GM12878 (cell line): ENCODE data around the gene LEF1. TPM values are rescaled to one million over a fixed set of nuclear protein-coding genes. Genes with fewer than 3 reads are reported as not detected.
A peak's percentile ranks its signal among the peaks of the same experiment; 100 is the strongest.

ENCODE experiments used
- ATAC-seq: fragments of 200-7000 bp; cut with Tn5 transposase; 3 replicates; pipeline ENCODE4 v1.9.1; 2020; ENCODE audit warnings: mild to moderate bottlenecking, moderate library complexity
- BruUV-seq: library from RNA; stranded (reverse); fragments of 400-500 nt; replicated peaks from 2 replicates; lab custom pipeline; 2021; lab: Mats Ljungman, UMichigan
- CTCF ChIA-PET: fragments of 300-600 bp; sonication (Branson Sonifier 250); formaldehyde crosslinking; extraction: SDS; loops from one replicate; lab custom pipeline; 2021; ENCODE audit warnings: inconsistent platforms; lab: Yijun Ruan, JAX
- POLR2A ChIA-PET: fragments of 350-600 bp; formaldehyde crosslinking; extraction: SDS; loops from one replicate; lab custom pipeline; 2021; ENCODE audit warnings: inconsistent platforms; lab: Charles Lee
- RAD21 ChIA-PET: fragments of 300-600 bp; sonication (Branson Sonifier 250); formaldehyde crosslinking; loops from one replicate; lab custom pipeline; 2023; ENCODE audit warnings: antibody characterized with exemption; ENCODE audit not compliant: unreplicated experiment; lab: Charles Lee
- SMC1A ChIA-PET: fragments of 300-600 bp; sonication (Branson Sonifier 250); formaldehyde crosslinking; loops from one replicate; lab custom pipeline; 2023; ENCODE audit not compliant: unreplicated experiment, uncharacterized antibody; lab: Charles Lee
- DNase-seq: peaks from one replicate; pipeline ENCODE4 v3.0.0-alpha.2; 2011; ENCODE audit warnings: low read depth, low spot score
- FAIRE-seq: peaks from 3 replicates; lab custom pipeline; 2011; peaks lifted over from hg19 to GRCh38; lab: Jason Lieb, UNC
- H2AFZ ChIP-seq: 2 replicates; pipeline ENCODE4 v1.6.0; 2011; ENCODE audit warnings: low read depth, low read length, control low read depth; ENCODE audit not compliant: control insufficient read depth
- H3K27ac ChIP-seq: 2 replicates; pipeline ENCODE4 v1.5.1; 2011; ENCODE audit warnings: control low read depth; ENCODE audit not compliant: control insufficient read depth, insufficient read depth
- H3K27me3 ChIP-seq, 2 experiments: replicated peaks in 1 of 2; 2 replicates each; pipeline versions ENCODE4 v1.6.0 to v1.6.1; 2011; ENCODE audit warnings: low read length in 1 of 2; ENCODE audit not compliant: control insufficient read depth in 2 of 2, insufficient read depth in 2 of 2
- H3K36me3 ChIP-seq, 2 experiments: 2 replicates each; pipeline ENCODE4 v1.5.1; 2011; ENCODE audit warnings: low read length in 1 of 2; ENCODE audit not compliant: control insufficient read depth in 2 of 2, insufficient read depth in 2 of 2
- H3K4me1 ChIP-seq: 2 replicates; pipeline ENCODE4 v1.6.1; 2011; ENCODE audit warnings: mild to moderate bottlenecking, low read length, moderate library complexity, mixed read lengths; ENCODE audit not compliant: control insufficient read depth, insufficient read depth
- H3K4me2 ChIP-seq: 2 replicates; pipeline ENCODE4 v1.6.0; 2011; ENCODE audit warnings: control low read depth; ENCODE audit not compliant: control insufficient read depth, insufficient read depth
- H3K4me3 ChIP-seq: fragments of 200-600 bp; sonication (generic); 2 replicates; pipeline ENCODE4 v1.5.1; 2016
- H3K79me2 ChIP-seq: 2 replicates; pipeline ENCODE4 v1.6.0; 2011; ENCODE audit warnings: low read length; ENCODE audit not compliant: control insufficient read depth, insufficient read depth
- H3K9ac ChIP-seq: 2 replicates; pipeline ENCODE4 v1.8.0; 2011; ENCODE audit warnings: low read length, control low read depth, mixed read lengths; ENCODE audit not compliant: control insufficient read depth, insufficient read depth
- H3K9me3 ChIP-seq: replicated peaks from 3 replicates; pipeline ENCODE4 v1.5.1; 2011; ENCODE audit warnings: mild to moderate bottlenecking, low read length; ENCODE audit not compliant: control insufficient read depth, insufficient read depth
- H4K20me1 ChIP-seq: 2 replicates; pipeline ENCODE4 v1.6.0; 2011; ENCODE audit not compliant: control insufficient read depth, insufficient read depth
- CHD1 ChIP-seq: IDR thresholded peaks from 2 replicates; pipeline ENCODE4 v1.6.1; 2012; ENCODE audit warnings: low read depth, low read length, improper control_type of control experiment
- CTCF ChIP-seq, 3 experiments: IDR thresholded peaks in 2 of 3; conservative IDR thresholded peaks in 1 of 3; 2 replicates each; pipeline ENCODE4 v1.5.1; 2011; ENCODE audit warnings: low read depth in 3 of 3, low read length in 3 of 3, mild to moderate bottlenecking in 3 of 3, control low read depth in 2 of 3, moderate library complexity in 2 of 3, inconsistent platforms in 1 of 3, mixed read lengths in 1 of 3; ENCODE audit not compliant: control insufficient read depth in 2 of 3, insufficient read depth in 1 of 3; ENCODE audit errors: extremely low read depth in 1 of 3
- EGR1 ChIP-seq, 2 experiments: IDR thresholded peaks; 1 replicate in 1 of 2; 2 replicates in 1 of 2; pipeline ENCODE4 v1.6.1; 2011 to 2012; ENCODE audit warnings: low read depth in 2 of 2, low read length in 2 of 2, borderline replicate concordance in 1 of 2, mild to moderate bottlenecking in 1 of 2, moderate library complexity in 1 of 2
- FOXM1 ChIP-seq: IDR thresholded peaks from 2 replicates; pipeline ENCODE4 v1.6.1; 2012; ENCODE audit warnings: low read depth, mild to moderate bottlenecking, inconsistent platforms, low read length, moderate library complexity
- HCFC1 ChIP-seq: fragments of 150-350 bp; IDR thresholded peaks from 2 replicates; pipeline ENCODE4 v1.6.1; 2014; ENCODE audit warnings: low read length
- IKZF2 ChIP-seq, 2 experiments: fragments of 450-650 bp; IDR thresholded peaks; 2 replicates each; pipeline ENCODE4 v1.6.1; 2017; ENCODE audit warnings: mild to moderate bottlenecking in 2 of 2, moderate library complexity in 2 of 2
- MLLT1 ChIP-seq: fragments of 450-650 bp; IDR thresholded peaks from 2 replicates; pipeline ENCODE4 v1.6.1; 2016; ENCODE audit warnings: mild to moderate bottlenecking
- MXI1 ChIP-seq: fragments of 150-350 bp; IDR thresholded peaks from 2 replicates; pipeline ENCODE4 v1.6.1; 2011; ENCODE audit warnings: low read depth, mild to moderate bottlenecking, inconsistent platforms, low read length, improper control_type of control experiment
- PAX8 ChIP-seq: fragments of 450-650 bp; IDR thresholded peaks from 2 replicates; pipeline ENCODE4 v1.6.1; 2017; ENCODE audit warnings: mild to moderate bottlenecking, moderate library complexity
- PKNOX1 ChIP-seq: fragments of 450-650 bp; IDR thresholded peaks from 2 replicates; pipeline ENCODE4 v1.6.1; 2016; ENCODE audit warnings: mild to moderate bottlenecking
- SP1 ChIP-seq: IDR thresholded peaks from one replicate; pipeline ENCODE4 v1.6.1; 2011; ENCODE audit warnings: low read depth, low read length
- ZNF592 ChIP-seq: fragments of 450-650 bp; IDR thresholded peaks from 2 replicates; pipeline ENCODE4 v1.6.1; 2017; ENCODE audit warnings: mild to moderate bottlenecking, moderate library complexity
- ZSCAN29 ChIP-seq: fragments of 450-650 bp; IDR thresholded peaks from 2 replicates; pipeline ENCODE4 v1.6.1; 2017; ENCODE audit warnings: mild to moderate bottlenecking, moderate library complexity
- WGBS: methylation state at CpG from one replicate; pipeline ENCODE4 v1.1.6; 2016; ENCODE audit warnings: low lambda C conversion rate; ENCODE audit not compliant: insufficient replicate concordance, insufficient coverage; ENCODE audit errors: missing lambda C conversion rate; 5-methylcytosine and 5-hydroxymethylcytosine counted together
- in situ Hi-C: fragments of 300-500 bp; cut with MboI; formaldehyde crosslinking; loops from 9 replicates; pipeline ENCODE4 v1.14.3; 2018; ENCODE audit warnings: mixed read lengths
- intact Hi-C: fragments of 100-400 bp; cut with micrococcal nuclease; formaldehyde crosslinking; loops from one replicate; pipeline ENCODE4 v1.14.2; 2022; ENCODE audit not compliant: unreplicated experiment
- polyA plus RNA-seq, 11 experiments: library from polyadenylated mRNA; depleted of rRNA in 4 of 11; unstranded in 6 of 11; stranded (reverse) in 5 of 11; fragments of >200 nt; fragmentation: Nextera tagmentation in 4 of 11; fragmentation: Illumina TruSeq in 1 of 11; extraction: Ambion mirVana in 4 of 11; extraction: Trizol in 1 of 11; gene quantifications; 1 replicate in 1 of 11; 2 replicates in 10 of 11; pipeline versions ENCODE4 v1.2.1 to v1.2.3, GENCODE V29; 2011 to 2016; ENCODE audit warnings: inconsistent platforms in 2 of 11, missing spikeins in 2 of 11, low read depth in 1 of 11
- total RNA-seq, 4 experiments: library from RNA; depleted of rRNA in 3 of 4; stranded (reverse); fragments of >200 nt in 3 of 4; fragmentation: Illumina TruSeq in 1 of 4; extraction: Trizol in 1 of 4; gene quantifications; 2 replicates each; pipeline versions ENCODE4 v1.2.1 to v1.2.3, GENCODE V29; 2013 to 2021

LEF1 gene
- total and polyA plus RNA-seq, 10 of the 15 experiments (the other 5 are each of a cell fraction or from before 2014, with no cell fraction given), result 10.2 to 38.1 (median 19.5) TPM

- no peaks in the 10 kb centered on the region for H3K79me2 ChIP-seq
- peak overlapping the region; percentile 19; the same call in 1 of the 2 replicates for H2AFZ ChIP-seq
- SMC1A ChIA-PET, result interaction anchor here (1.1 kb wide), 1 partner anchor 11 kb away, joined by 6 read pairs; no protein-coding TSS in a partner anchor
- H3K4me3 ChIP-seq, result no peak overlapping the region
- no peak for DNase-seq
- H3K9me3 ChIP-seq, result no peaks in the 10 kb centered on the region
- RAD21 ChIA-PET, result no interaction called here
- CTCF ChIA-PET, result interaction anchor here (1.9 kb wide), 1 partner anchor 15 kb away, joined by 4 read pairs; no protein-coding TSS in a partner anchor
- FAIRE-seq, result no peak
- H3K4me1 ChIP-seq, result no peaks in the 10 kb centered on the region
- BruUV-seq, result no TSS peak
- no peak overlapping the region for H3K9ac ChIP-seq
- ATAC-seq, result peak; percentile 56
- 23% methylated on average over 4 of the region's 4 CpGs for WGBS
- TF ChIP-seq SP1, result no peak
- TF ChIP-seq MXI1, result no peak
- peak; percentile 63 for TF ChIP-seq PKNOX1
- no peak for TF ChIP-seq MLLT1
- no peak for TF ChIP-seq PAX8
- TF ChIP-seq ZNF592, result no peak
- TF ChIP-seq EGR1 (IDR thresholded peaks at IDR 0.05; ENCODE audit: borderline replicate concordance in 1 of 2, low read depth in 2 of 2, low read length in 2 of 2), result peak in 1 of 2 experiments; percentile 14; a peak in 1 of 3 replicates
- TF ChIP-seq CHD1, result no peak
- no peak for TF ChIP-seq FOXM1
- no peak for TF ChIP-seq IKZF2 (IDR thresholded peaks at IDR 0.05)
- TF ChIP-seq ZSCAN29, result no peak
- 0 out of 6 replicates have a peak, but pooled peaks of 1 of the 3 experiments have one; percentile 7 for TF ChIP-seq CTCF (IDR thresholded peaks at IDR 0.05 in 2 of 3, conservative IDR thresholded peaks at IDR 0.05 in 1 of 3; ENCODE audit: control insufficient read depth in 2 of 3, extremely low read depth in 1 of 3, insufficient read depth in 1 of 3, low read depth in 3 of 3, low read length in 3 of 3)
- no peak for TF ChIP-seq HCFC1
- no peaks in the 10 kb centered on the region for H3K27me3 ChIP-seq
- H3K4me2 ChIP-seq, result no peak overlapping the region
- in situ Hi-C loops, result no loop called here
- H4K20me1 ChIP-seq, result no peaks in the 10 kb centered on the region
- no peak overlapping the region for H3K27ac ChIP-seq
- intact Hi-C loops, result no loop called here
- POLR2A ChIA-PET, result no interaction called here
- H3K36me3 ChIP-seq, result no peaks in the 10 kb centered on the region
Measured at GRCh38 chr4:108135549-108136209, 33.1 kb downstream of the LEF1 start.
